DMS 273 treated with DMSO at 0.1 percent for 48 hours (cell line): ENCODE data around the gene ELMO1.
A peak's percentile ranks its signal among the peaks of the same experiment; 100 is the strongest.

Experiments
- DNase-seq: peaks from one replicate; lab custom pipeline; 2025; lab: John Stamatoyannopoulos, UW

Gene ELMO1

GRCh38 chr7:36880108-36880507 lies 568.6 kb downstream of the ELMO1 start:
- DNase-seq, result no peak

- no peak for DNase-seq
Observed at GRCh38 chr7:36879021-36879420, 569.6 kb downstream of the ELMO1 start.

- no peak for DNase-seq
Observed at GRCh38 chr7:36878288-36878687, 570.4 kb downstream of the ELMO1 start.

GRCh38 chr7:36875794-36876193 lies 572.9 kb downstream of the ELMO1 start:
- no peak for DNase-seq

- DNase-seq, result no peak
Observed at GRCh38 chr7:36874041-36874440, 574.6 kb downstream of the ELMO1 start.

- no peak for DNase-seq
Observed at GRCh38 chr7:36871863-36872262, 576.8 kb downstream of the ELMO1 start.

- DNase-seq, result no peak
Observed at GRCh38 chr7:36871355-36871738, 577.3 kb downstream of the ELMO1 start.

GRCh38 chr7:36870625-36871354 lies 577.9 kb downstream of the ELMO1 start:
- no peak for DNase-seq

GRCh38 chr7:36868727-36869411 lies 579.8 kb downstream of the ELMO1 start:
- DNase-seq, result no peak

GRCh38 chr7:36865019-36865418 lies 583.6 kb downstream of the ELMO1 start:
- no peak for DNase-seq

- DNase-seq, result no peak
Observed at GRCh38 chr7:36863901-36864701, 584.6 kb downstream of the ELMO1 start.

- DNase-seq, result no peak
Observed at GRCh38 chr7:36862771-36863261, 585.8 kb downstream of the ELMO1 start.

GRCh38 chr7:36861656-36862055 lies 587.0 kb downstream of the ELMO1 start:
- no peak for DNase-seq

GRCh38 chr7:36860681-36861080 lies 588.0 kb downstream of the ELMO1 start:
- no peak for DNase-seq

GRCh38 chr7:36855330-36855729 lies 593.3 kb downstream of the ELMO1 start:
- DNase-seq, result no peak

- DNase-seq, result no peak
Observed at GRCh38 chr7:36854652-36855051, 594.0 kb downstream of the ELMO1 start.

- DNase-seq, result peak; percentile 71
Observed at GRCh38 chr7:36852931-36853330, 595.7 kb downstream of the ELMO1 start.

GRCh38 chr7:36852017-36852416 lies 596.6 kb downstream of the ELMO1 start:
- no peak for DNase-seq

GRCh38 chr7:36851382-36851781 lies 597.3 kb downstream of the ELMO1 start:
- no peak for DNase-seq

GRCh38 chr7:36847946-36848345 lies 600.7 kb downstream of the ELMO1 start:
- DNase-seq, result no peak

GRCh38 chr7:36844374-36844773 lies 604.3 kb downstream of the ELMO1 start:
- DNase-seq, result no peak

- DNase-seq, result no peak
Observed at GRCh38 chr7:36840904-36841303, 607.8 kb downstream of the ELMO1 start.
